HepG2 (cell line): ENCODE measurements around the gene ZDHHC21. TPM values are rescaled to one million over a fixed set of nuclear protein-coding genes. Genes with fewer than 3 reads are reported as not detected.

Source experiments
- ATAC-seq: fragments of 200-7000 bp; cut with Tn5 transposase; 3 replicates; pipeline ENCODE4 v1.9.1; 2020; ENCODE audit warnings: mild to moderate bottlenecking, moderate library complexity
- BruUV-seq: library from RNA; stranded (reverse); fragments of 400-500 nt; replicated peaks from 2 replicates; lab custom pipeline; 2021; lab: Mats Ljungman, UMichigan
- CTCF ChIA-PET: fragments of 300-600 bp; formaldehyde crosslinking; extraction: SDS; loops from one replicate; lab custom pipeline; 2021; ENCODE audit warnings: low total read pairs, inconsistent platforms, low intra/inter-chr PET ratio; lab: Yijun Ruan, JAX
- POLR2A ChIA-PET: fragments of 350-600 bp; sonication (Branson Sonifier 250); formaldehyde crosslinking; loops from one replicate; lab custom pipeline; 2020; ENCODE audit warnings: antibody characterized with exemption, inconsistent platforms; lab: Yijun Ruan, JAX
- DNase-seq: peaks from one replicate; pipeline ENCODE4 v3.0.0-alpha.2; 2015; ENCODE audit warnings: low spot score
- FAIRE-seq: peaks from 3 replicates; lab custom pipeline; 2011; peaks lifted over from hg19 to GRCh38; lab: Jason Lieb, UNC
- H2AFZ ChIP-seq: one replicate; pipeline ENCODE4 v1.6.1; 2011; ENCODE audit warnings: low read length, inconsistent platforms
- H3K27ac ChIP-seq: fragments of 300-600 bp; 3 replicates; pipeline ENCODE4 v1.8.0; 2011; ENCODE audit warnings: mixed run types, mild to moderate bottlenecking, mixed read lengths, low read length, inconsistent platforms; ENCODE audit not compliant: insufficient read depth; ENCODE audit errors: extremely low read length
- H3K27me3 ChIP-seq, 2 experiments: fragments of 200-600 bp in 1 of 2; 2 replicates in 1 of 2; 3 replicates in 1 of 2; pipeline versions ENCODE4 v1.6.0 to v1.8.0; 2011; ENCODE audit warnings: low read length in 2 of 2, mild to moderate bottlenecking in 2 of 2, moderate library complexity in 2 of 2, inconsistent platforms in 1 of 2; ENCODE audit not compliant: insufficient read depth in 2 of 2, control insufficient read depth in 1 of 2
- H3K36me3 ChIP-seq, 2 experiments: fragments of 200-600 bp in 1 of 2; replicated peaks in 1 of 2; 2 replicates in 1 of 2; 3 replicates in 1 of 2; pipeline versions ENCODE4 v1.5.1 to v1.8.0; 2011; ENCODE audit warnings: low read length in 2 of 2, inconsistent platforms in 1 of 2; ENCODE audit not compliant: insufficient read depth in 2 of 2, control insufficient read depth in 1 of 2
- H3K4me1 ChIP-seq: 2 replicates; pipeline ENCODE4 v1.5.1; 2012; ENCODE audit warnings: low read length, inconsistent platforms; ENCODE audit not compliant: insufficient read depth
- H3K4me2 ChIP-seq: 2 replicates; pipeline ENCODE4 v1.6.0; 2011; ENCODE audit warnings: low read depth, low read length, inconsistent platforms
- H3K4me3 ChIP-seq, 3 experiments: fragments of 200-600 bp in 1 of 3; sonication (generic), shearing (Covaris generic) in 1 of 3; replicated peaks in 1 of 3; 2 replicates each; pipeline ENCODE4 v1.5.1; 2011 to 2016; ENCODE audit warnings: low read length in 3 of 3, inconsistent platforms in 2 of 3, low read depth in 2 of 3, mild to moderate bottlenecking in 2 of 3, control low read depth in 1 of 3, mixed read lengths in 1 of 3; ENCODE audit not compliant: insufficient read depth in 1 of 3
- H3K79me2 ChIP-seq: one replicate; pipeline ENCODE4 v1.6.1; 2011; ENCODE audit warnings: low read length, inconsistent platforms; ENCODE audit not compliant: insufficient read depth
- H3K9ac ChIP-seq: 2 replicates; pipeline ENCODE4 v1.6.0; 2011; ENCODE audit warnings: mild to moderate bottlenecking, low read depth, low read length, inconsistent platforms; ENCODE audit not compliant: insufficient read depth
- H3K9me3 ChIP-seq: 2 replicates; pipeline ENCODE4 v1.5.1; 2012; ENCODE audit warnings: mild to moderate bottlenecking, low read length
- H4K20me1 ChIP-seq: 2 replicates; pipeline ENCODE4 v1.6.0; 2011; ENCODE audit warnings: inconsistent platforms, mild to moderate bottlenecking, low read length, moderate library complexity; ENCODE audit not compliant: insufficient read depth
- ASH2L ChIP-seq: fragments of 300-600, 200-600 bp; sonication (generic); IDR thresholded peaks from 2 replicates; pipeline ENCODE4 v1.7.0; 2017; ENCODE audit warnings: low read depth, mild to moderate bottlenecking, moderate library complexity, mixed read lengths, low read length; ENCODE audit not compliant: insufficient read length
- CBX1 ChIP-seq: IDR thresholded peaks from one replicate; pipeline ENCODE4 v1.6.1; 2016; ENCODE audit warnings: antibody characterized with exemption, low read depth
- FOXC1 ChIP-seq: sonication (generic); formaldehyde crosslinking; IDR thresholded peaks from 2 replicates; pipeline ENCODE4 v1.8.0; 2022; ENCODE audit warnings: mild to moderate bottlenecking, missing genetic modification reagents, borderline replicate concordance
- JUNB ChIP-seq: sonication (generic); formaldehyde crosslinking; IDR thresholded peaks from 2 replicates; pipeline ENCODE4 v1.8.0; 2022; ENCODE audit warnings: missing genetic modification reagents, mild to moderate bottlenecking, borderline replicate concordance
- MAF1 ChIP-seq: sonication (generic); formaldehyde crosslinking; IDR thresholded peaks from 2 replicates; pipeline ENCODE4 v1.5.0; 2020; ENCODE audit warnings: missing genetic modification reagents, borderline replicate concordance
- MAFF ChIP-seq: IDR thresholded peaks from 2 replicates; pipeline ENCODE4 v1.6.1; 2011; ENCODE audit warnings: low read depth, low read length, improper control_type of control experiment
- MAFK ChIP-seq, 2 experiments: IDR thresholded peaks in 1 of 2; conservative IDR thresholded peaks in 1 of 2; 2 replicates each; pipeline ENCODE4 v1.6.1; 2011; ENCODE audit warnings: improper control_type of control experiment in 2 of 2, low read length in 2 of 2
- SIX1 ChIP-seq: sonication (generic); formaldehyde crosslinking; IDR thresholded peaks from 2 replicates; pipeline ENCODE4 v1.4.0; 2020; ENCODE audit warnings: missing genetic modification reagents, borderline replicate concordance
- SP1 ChIP-seq, 2 experiments: fragments of 450-650 bp in 1 of 2; sonication (generic) in 1 of 2; formaldehyde crosslinking in 1 of 2; IDR thresholded peaks; 2 replicates each; pipeline versions ENCODE4 v1.4.0 to v1.6.1; 2016 to 2020; ENCODE audit warnings: missing genetic modification reagents in 1 of 2
- SP140L ChIP-seq: sonication (generic); formaldehyde crosslinking; IDR thresholded peaks from 2 replicates; pipeline ENCODE4 v1.4.0; 2020; ENCODE audit warnings: missing genetic modification reagents, borderline replicate concordance
- ZFP36L1 ChIP-seq: sonication (generic); formaldehyde crosslinking; IDR thresholded peaks from 2 replicates; pipeline ENCODE4 v1.8.0; 2022; ENCODE audit warnings: mild to moderate bottlenecking, missing genetic modification reagents, moderate library complexity
- ZFP37 ChIP-seq: sonication (generic); formaldehyde crosslinking; IDR thresholded peaks from 2 replicates; pipeline ENCODE4 v1.4.0; 2020; ENCODE audit warnings: missing genetic modification reagents, borderline replicate concordance
- ZFP90 ChIP-seq: sonication (generic); formaldehyde crosslinking; IDR thresholded peaks from 2 replicates; pipeline ENCODE4 v1.8.0; 2022; ENCODE audit warnings: missing genetic modification reagents, mild to moderate bottlenecking, inconsistent platforms, borderline replicate concordance
- ZNF557 ChIP-seq: sonication (generic); formaldehyde crosslinking; IDR thresholded peaks from 2 replicates; pipeline ENCODE4 v1.4.0; 2020; ENCODE audit warnings: missing genetic modification reagents
- ZNF629 ChIP-seq: sonication (generic); formaldehyde crosslinking; conservative IDR thresholded peaks from 2 replicates; pipeline ENCODE4 v1.5.0; 2020; ENCODE audit warnings: missing genetic modification reagents
- ZNF724P ChIP-seq: sonication (generic); formaldehyde crosslinking; IDR thresholded peaks from 2 replicates; pipeline ENCODE4 v1.8.0; 2022; ENCODE audit warnings: missing genetic modification reagents, borderline replicate concordance
- ZNF790 ChIP-seq: sonication (generic); formaldehyde crosslinking; IDR thresholded peaks from 2 replicates; pipeline ENCODE4 v1.8.0; 2022; ENCODE audit warnings: missing genetic modification reagents, mild to moderate bottlenecking, borderline replicate concordance
- ZSCAN22 ChIP-seq: sonication (generic); formaldehyde crosslinking; IDR thresholded peaks from 2 replicates; pipeline ENCODE4 v1.4.0; 2020; ENCODE audit warnings: mild to moderate bottlenecking, missing genetic modification reagents
- ZSCAN31 ChIP-seq: sonication (generic); formaldehyde crosslinking; IDR thresholded peaks from 2 replicates; pipeline ENCODE4 v1.5.0; 2020; ENCODE audit warnings: low read depth, mild to moderate bottlenecking, missing genetic modification reagents
- WGBS: methylation state at CpG from one replicate; pipeline ENCODE4 v1.1.6; 2017; ENCODE audit warnings: low lambda C conversion rate; 5-methylcytosine and 5-hydroxymethylcytosine counted together
- in situ Hi-C: cut with HindIII; loops from 2 replicates; pipeline ENCODE4 v1.10.0; 2017; ENCODE audit warnings: low pct_unique_long_range_greater_than_20kb; ENCODE audit not compliant: extremely low pct_ligation_motif_present
- intact Hi-C: fragments of 100-400 bp; cut with micrococcal nuclease; formaldehyde crosslinking; loops from one replicate; pipeline ENCODE4 v1.10.0; 2022; ENCODE audit not compliant: unreplicated experiment
- polyA plus RNA-seq, 8 experiments: library from polyadenylated mRNA; depleted of rRNA in 3 of 8; stranded (reverse) in 7 of 8; unstranded in 1 of 8; fragments of >200 nt; fragmentation: Illumina TruSeq in 4 of 8; extraction: Trizol in 4 of 8; gene quantifications; 2 replicates each; pipeline versions ENCODE4 v1.2.1 to v1.2.3, GENCODE V29; 2011 to 2016; ENCODE audit warnings: low read depth in 4 of 8, missing spikeins in 1 of 8, mixed read lengths in 1 of 8; ENCODE audit not compliant: insufficient read depth in 1 of 8
- total RNA-seq, 5 experiments: library from RNA; depleted of rRNA; stranded (reverse); fragments of >200 nt; fragmentation: Illumina TruSeq; extraction: Trizol; gene quantifications; 2 replicates each; pipeline ENCODE4 v1.2.3, GENCODE V29; 2016; ENCODE audit warnings: low read depth in 1 of 5
- TF ChIP-seq, protein P1 (sequence below): sonication (generic); formaldehyde crosslinking; IDR thresholded peaks from 2 replicates; pipeline ENCODE4 v1.4.0; 2020; ENCODE audit warnings: mild to moderate bottlenecking, missing genetic modification reagents

ZDHHC21 gene
- total and polyA plus RNA-seq, 2 of the 13 experiments (the other 11 are each of a cell fraction or from before 2014, with no cell fraction given): 2.4 to 3.7 TPM

GRCh38 chr9:14677872-14678271, 15.4 kb downstream of the ZDHHC21 start:
- no peak overlapping the region for H3K27ac ChIP-seq
- no peaks in the 10 kb centered on the region for H3K79me2 ChIP-seq
- H3K27me3 ChIP-seq: no peaks in the 10 kb centered on the region
- TF ChIP-seq MAFK (conservative IDR thresholded peaks at IDR 0.05 in 1 of 2, IDR thresholded peaks at IDR 0.05 in 1 of 2; ENCODE audit: low read length in 2 of 2) (peak; percentile 74 to 88), ZFP36L1 (CRISPR knock-in tag) (no peak), SP140L (no peak), ASH2L (no peak), MAFF (peak; percentile 76), FOXC1 (CRISPR knock-in tag) (no peak)
- BruUV-seq: no TSS peak
- POLR2A ChIA-PET: no interaction called here
- no peaks in the 10 kb centered on the region for H4K20me1 ChIP-seq
- ATAC-seq (no peak), FAIRE-seq (no peak), DNase-seq (no peak)
- H2AFZ ChIP-seq: no peak overlapping the region
- H3K4me3 ChIP-seq: no peak overlapping the region
- H3K9ac ChIP-seq: no peak overlapping the region
- H3K4me1 ChIP-seq: no peaks in the 10 kb centered on the region
- no peaks in the 10 kb centered on the region; a peak in 1 of 5 replicates for H3K36me3 ChIP-seq
- no peak overlapping the region for H3K4me2 ChIP-seq
- CTCF ChIA-PET: no interaction called here
- in situ Hi-C loops (no loop called here), intact Hi-C loops (no loop called here)
- 97% methylated on average over 6 of the region's 6 CpGs for WGBS
- H3K9me3 ChIP-seq: no peaks in the 10 kb centered on the region

- POLR2A ChIA-PET: no interaction called here
- H2AFZ ChIP-seq: no peak overlapping the region
- H3K27ac ChIP-seq: no peak overlapping the region
- BruUV-seq: no TSS peak
- in situ Hi-C loops: no loop called here
- DNase-seq (no peak), FAIRE-seq (no peak), ATAC-seq (no peak)
- TF ChIP-seq JUNB (CRISPR knock-in tag): no peak
- no peak for TF ChIP-seq SP1 (IDR thresholded peaks at IDR 0.05)
- no peak for TF ChIP-seq SP1 (CRISPR knock-in tag; IDR thresholded peaks at IDR 0.05)
- TF ChIP-seq ZNF629 (CRISPR knock-in tag): no peak
- TF ChIP-seq ZNF557 (CRISPR knock-in tag): no peak
- TF ChIP-seq ZNF790 (CRISPR knock-in tag): no peak
- TF ChIP-seq ZSCAN31: no peak
- TF ChIP-seq CBX1: no peak
- no peak for TF ChIP-seq ZSCAN22 (CRISPR knock-in tag)
- no peak for TF ChIP-seq ZFP90
- TF ChIP-seq ZFP37 (CRISPR knock-in tag): no peak
- TF ChIP-seq MAF1 (CRISPR knock-in tag): no peak
- TF ChIP-seq ZNF724P (CRISPR knock-in tag): no peak
- TF ChIP-seq SIX1 (CRISPR knock-in tag): no peak
- TF ChIP-seq, protein P1, sequence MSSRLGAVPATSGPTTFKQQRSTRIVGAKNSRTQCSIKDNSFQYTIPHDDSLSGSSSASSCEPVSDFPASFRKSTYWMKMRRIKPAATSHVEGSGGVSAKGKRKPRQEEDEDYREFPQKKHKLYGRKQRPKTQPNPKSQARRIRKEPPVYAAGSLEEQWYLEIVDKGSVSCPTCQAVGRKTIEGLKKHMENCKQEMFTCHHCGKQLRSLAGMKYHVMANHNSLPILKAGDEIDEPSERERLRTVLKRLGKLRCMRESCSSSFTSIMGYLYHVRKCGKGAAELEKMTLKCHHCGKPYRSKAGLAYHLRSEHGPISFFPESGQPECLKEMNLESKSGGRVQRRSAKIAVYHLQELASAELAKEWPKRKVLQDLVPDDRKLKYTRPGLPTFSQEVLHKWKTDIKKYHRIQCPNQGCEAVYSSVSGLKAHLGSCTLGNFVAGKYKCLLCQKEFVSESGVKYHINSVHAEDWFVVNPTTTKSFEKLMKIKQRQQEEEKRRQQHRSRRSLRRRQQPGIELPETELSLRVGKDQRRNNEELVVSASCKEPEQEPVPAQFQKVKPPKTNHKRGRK (CRISPR knock-in tag): no peak
- no peak overlapping the region for H3K9ac ChIP-seq
- no peak overlapping the region for H3K4me3 ChIP-seq
- 93% methylated on average over 2 of the region's 2 CpGs for WGBS
- intact Hi-C loops: no loop called here
- no peaks in the 10 kb centered on the region for H3K27me3 ChIP-seq
- H3K9me3 ChIP-seq: no peaks in the 10 kb centered on the region
- no peak overlapping the region for H3K4me2 ChIP-seq
- CTCF ChIA-PET: no interaction called here
- no peaks in the 10 kb centered on the region for H3K79me2 ChIP-seq
- H3K4me1 ChIP-seq: no peaks in the 10 kb centered on the region
- H3K36me3 ChIP-seq: no peaks in the 10 kb centered on the region; a peak in 1 of 5 replicates
- H4K20me1 ChIP-seq: no peaks in the 10 kb centered on the region
Measured at GRCh38 chr9:14677396-14677795, 15.8 kb downstream of the ZDHHC21 start.
